ENCODE results near the gene CSRP1.

Gene CSRP1

GRCh38 chr1:201450721-201451291, 56.1 kb downstream of the CSRP1 start:
- no peak for DNase-seq

- DNase-seq, result no peak
Measured at GRCh38 chr1:201448990-201449389, 57.9 kb downstream of the CSRP1 start.

DNA sequence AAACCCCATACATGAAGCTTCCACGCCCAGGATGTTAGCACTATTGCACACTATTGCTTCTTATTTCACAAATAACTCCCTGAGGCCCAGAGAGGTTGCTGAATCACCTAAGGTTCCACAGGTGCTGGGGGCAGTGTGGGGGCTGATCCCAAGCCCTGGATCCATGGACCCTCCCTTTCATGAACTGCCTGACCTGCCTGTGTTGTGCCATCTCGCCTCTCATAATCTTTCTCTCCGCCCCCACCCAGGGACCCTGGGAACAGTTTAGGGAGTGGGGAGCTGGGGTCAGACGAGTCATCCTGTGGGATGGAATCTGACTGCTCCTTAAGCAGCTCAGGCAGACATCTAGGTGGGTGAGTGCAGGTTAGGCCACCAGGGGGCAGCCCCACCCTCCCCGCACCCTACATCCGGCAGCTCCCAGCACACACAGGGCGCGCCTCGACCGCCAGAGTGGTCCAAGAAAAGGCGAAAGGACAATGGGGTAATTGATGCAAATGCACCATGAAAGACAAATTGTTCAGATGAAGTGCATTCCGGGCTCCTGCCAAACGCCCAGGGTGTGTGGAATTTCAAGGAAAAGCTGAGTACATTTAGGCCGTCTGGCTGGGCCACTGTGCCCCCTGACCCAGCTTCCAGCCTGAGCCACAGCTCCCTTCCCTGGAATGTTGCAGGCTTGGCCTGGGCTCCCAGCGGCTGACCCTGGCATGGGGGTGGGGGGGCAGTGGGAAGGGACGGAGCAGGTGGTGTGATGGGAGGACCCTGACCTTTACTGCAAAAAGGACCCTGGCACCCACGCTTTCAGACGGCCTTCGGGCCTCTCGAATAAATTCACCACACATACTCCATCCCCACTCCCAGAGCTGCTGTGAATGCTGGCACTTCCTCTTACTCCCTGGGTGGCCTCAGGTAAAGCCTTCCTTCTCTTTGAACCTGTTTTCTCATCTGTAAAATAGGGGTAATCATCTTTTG, 58.7 kb downstream of the CSRP1 start:
- DNase-seq, result peak; percentile 63

GRCh38 chr1:201445310-201445709, 61.6 kb downstream of the CSRP1 start:
- no peak for DNase-seq

DNA sequence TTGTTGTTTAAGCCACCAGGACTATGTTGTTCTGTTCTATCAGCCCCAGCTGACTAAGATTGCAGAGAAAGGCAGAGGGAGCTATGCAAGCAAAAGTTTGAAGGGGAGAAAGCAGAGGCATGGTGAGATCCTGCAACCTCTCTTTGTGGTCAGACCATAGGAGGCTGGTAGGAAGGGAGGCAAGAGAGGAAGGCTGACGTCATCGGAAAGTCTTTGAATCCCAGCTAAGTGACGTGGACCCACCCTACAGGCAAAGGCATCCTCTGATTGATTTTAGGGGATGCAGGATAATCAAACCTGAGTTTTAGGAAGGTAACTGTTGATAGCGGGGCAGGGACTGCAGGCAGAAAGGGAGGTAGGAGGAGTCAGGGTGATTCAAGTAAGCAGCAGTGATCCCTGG, 62.1 kb downstream of the CSRP1 start:
- no peak for DNase-seq

GRCh38 chr1:201443747-201444146, 63.2 kb downstream of the CSRP1 start:
- no peak for DNase-seq

DNA sequence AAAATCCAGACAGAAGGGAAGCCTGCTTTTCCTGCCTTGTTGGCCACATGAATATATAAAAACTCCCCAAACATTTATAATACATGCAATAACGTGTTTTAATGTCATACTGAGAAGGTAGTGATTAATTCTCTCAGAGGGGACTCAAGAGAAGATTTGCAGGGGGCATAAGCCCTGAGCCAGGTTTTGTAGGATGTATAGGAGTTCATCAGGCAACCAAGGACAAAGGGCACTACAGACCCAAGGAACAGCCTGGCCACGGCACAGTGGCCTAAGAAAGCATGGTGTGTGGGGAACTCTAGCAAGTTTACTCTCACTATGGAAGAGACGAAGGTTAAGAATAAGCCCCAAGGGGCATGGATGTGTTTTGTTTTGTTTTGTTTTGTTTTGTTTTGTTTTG, 70.0 kb downstream of the CSRP1 start:
- DNase-seq, result no peak

GRCh38 chr1:201436393-201436792, 70.5 kb downstream of the CSRP1 start:
- DNase-seq, result no peak

- no peak for DNase-seq
Measured at GRCh38 chr1:201434266-201434665, 72.7 kb downstream of the CSRP1 start.

DNA sequence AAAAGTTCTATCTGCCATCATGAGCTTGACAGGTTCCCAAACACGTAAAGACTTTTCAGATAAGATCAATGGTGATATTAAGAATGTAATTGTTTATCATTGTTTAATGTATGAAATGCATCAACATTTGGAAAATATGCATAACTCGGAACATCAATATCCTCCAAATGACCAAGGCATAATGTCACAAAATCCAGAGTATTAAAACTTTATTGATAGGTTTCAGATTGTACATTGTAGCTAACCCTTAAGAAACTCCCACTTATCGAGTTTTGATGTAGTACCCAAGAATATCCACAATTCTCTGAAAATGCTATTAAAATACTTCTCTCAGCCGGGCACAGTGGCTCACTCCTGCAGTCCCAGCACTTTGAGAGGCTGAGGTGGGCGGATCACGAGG, 73.3 kb downstream of the CSRP1 start:
- DNase-seq, result no peak
